DND-41 (cell line): Measurements from ENCODE around the gene SH3RF3.

Experiments used
- ATAC-seq: fragments of 200-7000 bp; cut with Tn5 transposase; 3 replicates; pipeline ENCODE4 v1.9.1; 2021; ENCODE audit warnings: low read depth; ENCODE audit not compliant: insufficient read depth
- DNase-seq: peaks from one replicate; pipeline ENCODE4 v3.0.0-alpha.2; 2020
- H2AFZ ChIP-seq: 2 replicates; pipeline ENCODE4 v1.6.0; 2012; ENCODE audit warnings: low read depth, low read length
- H3K27ac ChIP-seq: 2 replicates; pipeline ENCODE4 v1.5.1; 2012; ENCODE audit warnings: low read length, inconsistent platforms
- H3K27me3 ChIP-seq: fragments of 200-600 bp; sonication (generic); 2 replicates; pipeline ENCODE4 v1.6.0; 2012; ENCODE audit warnings: low read length, mild to moderate bottlenecking, inconsistent platforms; ENCODE audit not compliant: insufficient read depth, poor library complexity
- H3K36me3 ChIP-seq: 2 replicates; pipeline ENCODE4 v1.5.1; 2012; ENCODE audit warnings: low read length, inconsistent platforms; ENCODE audit not compliant: insufficient read depth
- H3K4me1 ChIP-seq: 2 replicates; pipeline ENCODE4 v1.5.1; 2012; ENCODE audit warnings: mild to moderate bottlenecking, low read length; ENCODE audit not compliant: insufficient read depth
- H3K4me2 ChIP-seq: 2 replicates; pipeline ENCODE4 v1.6.0; 2012; ENCODE audit warnings: mild to moderate bottlenecking, moderate library complexity, low read length, inconsistent platforms; ENCODE audit not compliant: insufficient read depth
- H3K4me3 ChIP-seq, 2 experiments: fragments of 200-600 bp in 1 of 2; shearing (Covaris generic) in 1 of 2; 2 replicates each; pipeline ENCODE4 v1.5.1; 2012 to 2016; ENCODE audit warnings: inconsistent platforms in 2 of 2, low read length in 2 of 2, mild to moderate bottlenecking in 2 of 2, low read depth in 1 of 2, moderate library complexity in 1 of 2
- H3K79me2 ChIP-seq: 2 replicates; pipeline ENCODE4 v1.6.0; 2012; ENCODE audit warnings: low read length, inconsistent platforms; ENCODE audit not compliant: insufficient read depth
- H3K9ac ChIP-seq: 2 replicates; pipeline ENCODE4 v1.6.0; 2012; ENCODE audit warnings: low read depth, mild to moderate bottlenecking, inconsistent platforms, low read length, moderate library complexity
- H3K9me3 ChIP-seq: 2 replicates; pipeline ENCODE4 v1.5.1; 2012; ENCODE audit warnings: low read length, moderate library complexity, mild to moderate bottlenecking, inconsistent platforms; ENCODE audit not compliant: insufficient read depth, severe bottlenecking
- H4K20me1 ChIP-seq: 2 replicates; pipeline ENCODE4 v1.6.0; 2012; ENCODE audit warnings: low read length; ENCODE audit not compliant: insufficient read depth
- CTCF ChIP-seq: IDR thresholded peaks from 2 replicates; pipeline ENCODE4 v1.5.1; 2012; ENCODE audit warnings: borderline replicate concordance, low read length, moderate library complexity, mild to moderate bottlenecking; ENCODE audit not compliant: poor library complexity, severe bottlenecking; ENCODE audit errors: extremely low read depth
- EZH2 ChIP-seq: IDR thresholded peaks from 3 replicates; pipeline ENCODE4 v1.6.1; 2012; ENCODE audit warnings: borderline replicate concordance, low read depth, mild to moderate bottlenecking, moderate library complexity, low read length, inconsistent platforms; ENCODE audit not compliant: severe bottlenecking

The SH3RF3 gene

GRCh38 chr2:109135359-109136197 lies 6.6 kb downstream of the SH3RF3 start:
- TF ChIP-seq CTCF (no peak), EZH2 (no peak)
- no peaks in the 10 kb centered on the region for H3K36me3 ChIP-seq
- H3K27ac ChIP-seq, result no peak overlapping the region
- H4K20me1 ChIP-seq, result peaks cover 3% of the 10 kb centered on the region; the same call in 1 of the 2 replicates
- no peak overlapping the region for H3K4me2 ChIP-seq
- ATAC-seq (no peak), DNase-seq (no peak)
- no peak overlapping the region for H2AFZ ChIP-seq
- H3K4me3 ChIP-seq, result no peak overlapping the region
- H3K79me2 ChIP-seq, result no peaks in the 10 kb centered on the region
- H3K9me3 ChIP-seq, result no peaks in the 10 kb centered on the region
- no peaks in the 10 kb centered on the region for H3K4me1 ChIP-seq
- H3K27me3 ChIP-seq, result peaks cover 47% of the 10 kb centered on the region
- no peak overlapping the region for H3K9ac ChIP-seq

- H3K27ac ChIP-seq, result no peak overlapping the region
- no peaks in the 10 kb centered on the region for H3K4me1 ChIP-seq
- H3K79me2 ChIP-seq, result no peaks in the 10 kb centered on the region
- no peak overlapping the region for H3K4me2 ChIP-seq
- H3K4me3 ChIP-seq, result no peak overlapping the region
- H3K36me3 ChIP-seq, result no peaks in the 10 kb centered on the region
- H2AFZ ChIP-seq, result no peak overlapping the region
- peaks cover 42% of the 10 kb centered on the region for H3K27me3 ChIP-seq
- no peak overlapping the region for H3K9ac ChIP-seq
- TF ChIP-seq EZH2, result no peak
- TF ChIP-seq CTCF, result no peak
- no peaks in the 10 kb centered on the region for H3K9me3 ChIP-seq
- H4K20me1 ChIP-seq, result peaks cover 3% of the 10 kb centered on the region; the same call in 1 of the 2 replicates
- DNase-seq, result no peak
- no peak for ATAC-seq
These were observed 7.5 kb downstream of the SH3RF3 start for GRCh38 chr2:109136542-109136941.

- ATAC-seq, result no peak
- Histone ChIP-seq H2AFZ (no peak overlapping the region), H3K4me2 (no peak overlapping the region), H3K4me3 (no peak overlapping the region), H3K4me1 (no peaks in the 10 kb centered on the region), H3K9me3 (no peaks in the 10 kb centered on the region), H3K79me2 (no peaks in the 10 kb centered on the region), H3K27ac (no peak overlapping the region), H4K20me1 (peaks cover 3% of the 10 kb centered on the region; the same call in 1 of the 2 replicates), H3K9ac (no peak overlapping the region), H3K36me3 (no peaks in the 10 kb centered on the region), H3K27me3 (peaks cover 34% of the 10 kb centered on the region)
- no peak for TF ChIP-seq CTCF
- TF ChIP-seq EZH2, result no peak
- DNase-seq, result no peak
These were observed 8.6 kb downstream of the SH3RF3 start for GRCh38 chr2:109137616-109138015.
